NCI-H748 (cell line): ENCODE data around the gene SLF2.

ENCODE experiments used
- DNase-seq: peaks from one replicate; lab custom pipeline; 2025; ENCODE audit not compliant: unreplicated experiment; lab: John Stamatoyannopoulos, UW

The SLF2 gene

GRCh38 chr10:100896876-100897461 is 15.8 kb upstream of the SLF2 start:
- no peak for DNase-seq

GRCh38 chr10:100897976-100898375 is 14.8 kb upstream of the SLF2 start:
- no peak for DNase-seq

GRCh38 chr10:100899171-100899570 is 13.6 kb upstream of the SLF2 start:
- DNase-seq: no peak

GRCh38 chr10:100901051-100901450 is 11.7 kb upstream of the SLF2 start:
- no peak for DNase-seq

- DNase-seq: no peak
Observed at GRCh38 chr10:100902622-100903021, 10.1 kb upstream of the SLF2 start.

- no peak for DNase-seq
Observed at GRCh38 chr10:100904917-100905316, 7.8 kb upstream of the SLF2 start.

GRCh38 chr10:100907175-100907574 is 5.6 kb upstream of the SLF2 start:
- no peak for DNase-seq

GRCh38 chr10:100907773-100908363 is 4.9 kb upstream of the SLF2 start:
- no peak for DNase-seq

GRCh38 chr10:100908378-100908777 is 4.4 kb upstream of the SLF2 start:
- no peak for DNase-seq

- no peak for DNase-seq
Observed at GRCh38 chr10:100909501-100910263, 3.1 kb upstream of the SLF2 start.

- no peak for DNase-seq
Observed at GRCh38 chr10:100911472-100911871, 1.3 kb upstream of the SLF2 start.

GRCh38 chr10:100912013-100912604 is 654 bp upstream of the SLF2 start:
- no peak for DNase-seq

GRCh38 chr10:100913470-100913865 is 705 bp downstream of the SLF2 start:
- DNase-seq: no peak

GRCh38 chr10:100917071-100917470 is 4.3 kb downstream of the SLF2 start:
- no peak for DNase-seq

GRCh38 chr10:100923580-100923979 is 10.8 kb downstream of the SLF2 start:
- no peak for DNase-seq

- DNase-seq: no peak
Observed at GRCh38 chr10:100927266-100927665, 14.5 kb downstream of the SLF2 start.

- DNase-seq: no peak
Observed at GRCh38 chr10:100928039-100928438, 15.3 kb downstream of the SLF2 start.

- no peak for DNase-seq
Observed at GRCh38 chr10:100930368-100930767, 17.6 kb downstream of the SLF2 start.

GRCh38 chr10:100934084-100934659 is 21.4 kb downstream of the SLF2 start:
- DNase-seq: no peak

GRCh38 chr10:100939763-100940344 is 27.1 kb downstream of the SLF2 start:
- DNase-seq: no peak

- DNase-seq: no peak
Observed at GRCh38 chr10:100942229-100942628, 29.5 kb downstream of the SLF2 start.
